Esophagus squamous epithelium (tissue), 5 donors: ENCODE data around the gene KLC4. TPM values are rescaled to one million over a fixed set of nuclear protein-coding genes. Genes with fewer than 3 reads are reported as not detected.
A peak's percentile ranks its signal among the peaks of the same experiment; 100 is the strongest.

Experiments
- DNase-seq: peaks from one replicate; lab custom pipeline; 2025; lab: John Stamatoyannopoulos, UW
- H3K27ac ChIP-seq, 4 donors: fragments of 200-600 bp; sonication (generic); one replicate each; pipeline ENCODE4 v1.5.1; 2016 to 2019; ENCODE audit warnings: mild to moderate bottlenecking in 1 of 4
- H3K27me3 ChIP-seq, 4 donors: fragments of 200-600 bp; sonication (generic); 1 replicate in 3 of 4; 2 replicates in 1 of 4; pipeline versions ENCODE4 v1.5.1 to v1.6.0; 2017 to 2021; ENCODE audit warnings: antibody characterized with exemption in 1 of 4
- H3K36me3 ChIP-seq, 3 donors: fragments of 200-600 bp; sonication (generic); one replicate each; pipeline ENCODE4 v1.5.1; 2016 to 2019
- H3K4me1 ChIP-seq, 3 donors: fragments of 200-600 bp; sonication (generic); one replicate each; pipeline ENCODE4 v1.5.1; 2017 to 2019
- H3K4me3 ChIP-seq, 4 donors: fragments of 200-600 bp; sonication (generic); 1 replicate in 3 of 4; 2 replicates in 1 of 4; pipeline ENCODE4 v1.5.1; 2016 to 2019; ENCODE audit warnings: mild to moderate bottlenecking in 2 of 4, moderate library complexity in 1 of 4
- H3K9me3 ChIP-seq, 3 donors: fragments of 200-600 bp; sonication (generic); one replicate each; pipeline ENCODE4 v1.5.1; 2016 to 2019
- POLR2A ChIP-seq, 4 donors: fragments of 450-650 bp; IDR thresholded peaks; one replicate each; pipeline ENCODE4 v1.6.1; 2017; ENCODE audit warnings: antibody characterized with exemption in 4 of 4, mild to moderate bottlenecking in 4 of 4, moderate library complexity in 3 of 4
- WGBS, 2 donors: methylation state at CpG; one replicate each; pipeline ENCODE4 v1.1.5; 2018; 5-methylcytosine and 5-hydroxymethylcytosine counted together
- intact Hi-C: fragments of 100-400 bp; cut with DNase I; formaldehyde crosslinking; loops from one replicate; pipeline ENCODE4 v1.15.0; 2022
- total RNA-seq, 4 donors: library from RNA; depleted of rRNA; stranded (reverse); fragments of >200 nt; gene quantifications; one replicate each; pipeline ENCODE4 v1.1.0, GENCODE V29; 2016
- TF ChIP-seq, protein P1 (sequence below), 6 experiments: fragments of 450-650 bp in 4 of 6; fragments of 200-600 bp in 2 of 6; sonication (generic) in 2 of 6; IDR thresholded peaks; one replicate each; pipeline ENCODE4 v1.5.1; 2016 to 2019; ENCODE audit warnings: antibody characterized with exemption in 6 of 6, mild to moderate bottlenecking in 4 of 6, moderate library complexity in 4 of 6
- donor health status: DM: yes; HTN: yes; CAD: no.

The KLC4 gene
- total RNA-seq, 4 donors from 2014 or later, result 4.5 to 15.8 (median 9.4) TPM

DNA sequence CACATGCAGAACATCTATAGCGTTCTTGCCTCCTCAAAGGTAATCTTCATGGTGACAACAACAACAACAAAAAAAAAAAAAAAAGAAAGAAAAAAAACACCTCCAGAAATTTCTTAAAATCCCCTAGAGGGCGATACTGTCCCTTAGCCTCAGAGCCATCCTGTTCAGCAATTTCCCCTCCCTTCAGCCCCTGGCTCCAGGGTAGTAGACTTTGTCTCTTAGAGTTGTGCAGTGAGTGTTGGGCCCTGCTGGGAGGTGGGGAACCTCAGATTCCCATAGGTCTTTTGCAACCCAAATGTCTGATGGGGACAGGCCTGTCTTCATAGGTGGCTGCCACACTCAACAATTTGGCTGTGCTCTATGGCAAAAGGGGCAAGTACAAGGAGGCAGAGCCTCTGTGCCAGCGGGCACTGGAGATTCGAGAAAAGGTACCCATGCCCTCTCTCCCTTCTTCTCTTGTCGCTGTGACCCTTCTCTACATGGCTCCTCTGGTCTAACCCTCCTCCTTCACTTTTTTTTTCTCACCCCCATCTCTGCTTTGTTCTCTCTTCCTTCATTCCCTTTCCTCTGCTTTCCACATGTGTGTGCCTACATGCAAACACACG, 10.7 kb downstream of the KLC4 start:
- Histone ChIP-seq H3K36me3 (peaks cover 0 to 71% (median 0%) of the 10 kb centered on the region in 3 donors), H3K9me3 (no peaks in the 10 kb centered on the region), H3K27ac (no peak overlapping the region), H3K4me3 (no peak overlapping the region), H3K4me1 (peaks cover 0 to 7% (median 0%) of the 10 kb centered on the region in 3 donors), H3K27me3 (no peaks in the 10 kb centered on the region)
- 47 to 50% methylated on average over 6 of the region's 6 CpGs for WGBS, 2 donors
- DNase-seq, result no peak
- TF ChIP-seq, protein P1, sequence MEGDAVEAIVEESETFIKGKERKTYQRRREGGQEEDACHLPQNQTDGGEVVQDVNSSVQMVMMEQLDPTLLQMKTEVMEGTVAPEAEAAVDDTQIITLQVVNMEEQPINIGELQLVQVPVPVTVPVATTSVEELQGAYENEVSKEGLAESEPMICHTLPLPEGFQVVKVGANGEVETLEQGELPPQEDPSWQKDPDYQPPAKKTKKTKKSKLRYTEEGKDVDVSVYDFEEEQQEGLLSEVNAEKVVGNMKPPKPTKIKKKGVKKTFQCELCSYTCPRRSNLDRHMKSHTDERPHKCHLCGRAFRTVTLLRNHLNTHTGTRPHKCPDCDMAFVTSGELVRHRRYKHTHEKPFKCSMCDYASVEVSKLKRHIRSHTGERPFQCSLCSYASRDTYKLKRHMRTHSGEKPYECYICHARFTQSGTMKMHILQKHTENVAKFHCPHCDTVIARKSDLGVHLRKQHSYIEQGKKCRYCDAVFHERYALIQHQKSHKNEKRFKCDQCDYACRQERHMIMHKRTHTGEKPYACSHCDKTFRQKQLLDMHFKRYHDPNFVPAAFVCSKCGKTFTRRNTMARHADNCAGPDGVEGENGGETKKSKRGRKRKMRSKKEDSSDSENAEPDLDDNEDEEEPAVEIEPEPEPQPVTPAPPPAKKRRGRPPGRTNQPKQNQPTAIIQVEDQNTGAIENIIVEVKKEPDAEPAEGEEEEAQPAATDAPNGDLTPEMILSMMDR (IDR thresholded peaks at IDR 0.05), result peak in 4 of 6 experiments; percentile 43 to 54 (median 48)
- no peak for TF ChIP-seq POLR2A (IDR thresholded peaks at IDR 0.05)
- intact Hi-C loops, result loop anchor here (5.0 kb wide), 2 partner anchors 57 to 72 kb away; no protein-coding TSS in a partner anchor

DNA sequence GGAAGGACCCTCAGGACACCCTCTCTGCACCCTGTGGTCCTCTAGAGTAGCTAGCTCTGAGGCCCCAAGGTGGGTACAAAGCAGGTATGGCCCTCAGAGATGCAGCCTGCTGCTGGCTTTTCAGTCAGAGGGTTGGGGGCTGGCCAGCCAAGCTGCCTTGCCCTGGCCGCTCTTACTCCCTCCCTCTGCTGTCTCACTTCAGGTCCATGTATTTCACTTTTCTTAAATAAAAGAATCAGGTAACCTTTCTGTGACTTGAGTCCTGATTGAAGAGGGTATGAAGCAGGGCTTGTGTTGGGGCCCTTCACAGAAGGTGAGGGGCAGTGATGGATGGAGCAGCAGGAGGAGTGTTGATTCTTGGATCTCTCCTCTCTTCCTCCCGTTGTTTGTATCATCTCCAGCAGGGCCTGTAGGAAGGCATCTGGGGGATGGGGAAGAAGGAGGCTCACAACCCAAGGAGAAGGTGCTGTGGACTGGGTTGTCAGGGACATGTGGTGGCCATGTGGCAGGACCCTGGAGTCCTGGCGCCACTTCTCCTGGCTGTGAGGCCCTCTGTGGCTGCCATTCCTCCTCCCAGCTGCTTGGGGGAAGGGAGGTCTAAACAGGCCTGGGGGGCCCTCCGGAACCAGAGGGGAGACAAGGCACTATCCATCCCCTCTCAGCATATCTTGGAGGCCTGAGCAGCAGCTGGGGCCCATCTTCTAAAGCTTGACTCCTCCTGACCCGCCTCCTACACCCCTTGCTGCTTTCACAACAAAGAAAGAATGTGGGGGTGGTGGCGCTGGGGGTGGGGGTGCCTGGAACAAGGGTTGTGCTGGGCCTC, 15.6 kb downstream of the KLC4 start:
- Histone ChIP-seq H3K4me3 (no peak overlapping the region), H3K4me1 (peaks cover 9 to 43% (median 10%) of the 10 kb centered on the region in 3 donors), H3K9me3 (no peaks in the 10 kb centered on the region), H3K27ac (peak overlapping the region; percentile 55 to 86 (median 79)), H3K27me3 (peaks cover 0 to 17% (median 0%) of the 10 kb centered on the region in 4 donors), H3K36me3 (peaks cover 0 to 47% (median 0%) of the 10 kb centered on the region in 3 donors)
- no peak for DNase-seq
- no peak for TF ChIP-seq POLR2A (IDR thresholded peaks at IDR 0.05)
- intact Hi-C loops, result loop anchor here (5.0 kb wide), 2 partner anchors 52 to 67 kb away; no protein-coding TSS in a partner anchor
- WGBS, 2 donors, result 22 to 61% methylated on average over 1 to 5 of the region's 6 CpGs

GRCh38 chr6:43075670-43076463, 16.4 kb downstream of the KLC4 start, which contains the start of gene PTK7:
PTK7 (plus strand) TSS chr6:43076314; CDS start chr6:43076489, 175 bp downstream.
- H3K4me1 ChIP-seq, result peaks cover 9 to 43% (median 10%) of the 10 kb centered on the region in 3 donors
- WGBS, 2 donors, result 11 to 67% methylated on average over 1 to 16 of the region's 60 CpGs
- TF ChIP-seq POLR2A (IDR thresholded peaks at IDR 0.05), result peak in 1 of 4 donors; percentile 29
- TF ChIP-seq, protein P1 (IDR thresholded peaks at IDR 0.05), result no peak
- no peaks in the 10 kb centered on the region for H3K9me3 ChIP-seq
- DNase-seq, result no peak
- intact Hi-C loops, result no loop called here
- H3K27me3 ChIP-seq, result peaks cover 0 to 17% (median 0%) of the 10 kb centered on the region in 4 donors
- peak within 1 kb of the TSS; percentile 78 to 86 (median 82) for H3K27ac ChIP-seq
- peak within 1 kb of the TSS; percentile 75 to 93 (median 86) for H3K4me3 ChIP-seq
- peaks cover 0 to 40% (median 0%) of the 10 kb centered on the region in 3 donors for H3K36me3 ChIP-seq

DNA sequence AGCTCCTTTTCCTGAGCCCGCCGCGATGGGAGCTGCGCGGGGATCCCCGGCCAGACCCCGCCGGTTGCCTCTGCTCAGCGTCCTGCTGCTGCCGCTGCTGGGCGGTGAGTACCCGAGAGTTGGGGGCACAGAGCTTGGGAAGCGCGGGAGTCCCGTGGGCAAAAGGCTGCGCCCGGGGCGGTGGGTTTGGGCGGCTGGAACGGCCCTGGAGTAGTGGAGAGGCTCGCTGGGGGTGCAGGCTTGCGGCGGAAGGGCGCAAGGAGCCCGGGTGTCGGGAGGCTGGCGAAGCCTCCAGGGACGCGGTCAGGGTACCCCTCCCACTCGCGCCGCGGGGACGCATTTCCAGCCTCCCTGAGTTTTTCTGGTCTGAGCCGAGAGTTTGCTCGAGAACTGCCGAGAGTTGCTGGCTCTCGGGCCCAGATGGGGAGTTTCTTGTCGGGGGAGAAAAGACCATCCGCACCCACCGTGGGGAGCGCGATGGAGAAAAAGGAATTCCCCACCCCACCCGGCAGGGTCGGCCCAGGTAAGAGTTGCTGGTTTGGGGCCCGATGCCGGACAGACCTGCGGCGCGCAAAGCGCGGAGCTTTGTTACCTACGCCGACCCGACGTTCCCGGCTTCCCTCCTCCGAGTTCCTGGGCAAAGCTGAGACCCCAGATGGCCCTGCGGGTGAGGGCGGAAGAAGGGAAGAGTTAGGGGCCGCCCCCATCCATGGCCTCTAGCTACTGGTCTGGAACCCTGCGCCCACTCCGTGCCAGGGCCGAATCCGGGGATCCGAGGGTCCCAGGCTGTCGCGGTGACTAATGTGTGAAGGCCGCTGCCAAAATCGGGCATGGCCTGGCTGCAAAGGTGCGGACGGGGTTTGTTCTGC, 17.3 kb downstream of the KLC4 start:
- Histone ChIP-seq H3K9me3 (no peaks in the 10 kb centered on the region), H3K4me1 (peaks cover 9 to 43% (median 10%) of the 10 kb centered on the region in 3 donors), H3K27me3 (peaks cover 0 to 17% (median 0%) of the 10 kb centered on the region in 4 donors), H3K4me3 (peak overlapping the region; percentile 75 to 93 (median 86)), H3K27ac (peak overlapping the region; percentile 78 to 86 (median 82)), H3K36me3 (peaks cover 0 to 31% (median 0%) of the 10 kb centered on the region in 3 donors)
- intact Hi-C loops, result no loop called here
- 0 to 5% methylated on average over 12 to 17 of the region's 72 CpGs for WGBS, 2 donors
- no peak for TF ChIP-seq POLR2A (IDR thresholded peaks at IDR 0.05)
- TF ChIP-seq, protein P1 (IDR thresholded peaks at IDR 0.05), result no peak
- DNase-seq, result no peak
